ENCODE measurements around the gene FEM1B.

The FEM1B gene

DNA sequence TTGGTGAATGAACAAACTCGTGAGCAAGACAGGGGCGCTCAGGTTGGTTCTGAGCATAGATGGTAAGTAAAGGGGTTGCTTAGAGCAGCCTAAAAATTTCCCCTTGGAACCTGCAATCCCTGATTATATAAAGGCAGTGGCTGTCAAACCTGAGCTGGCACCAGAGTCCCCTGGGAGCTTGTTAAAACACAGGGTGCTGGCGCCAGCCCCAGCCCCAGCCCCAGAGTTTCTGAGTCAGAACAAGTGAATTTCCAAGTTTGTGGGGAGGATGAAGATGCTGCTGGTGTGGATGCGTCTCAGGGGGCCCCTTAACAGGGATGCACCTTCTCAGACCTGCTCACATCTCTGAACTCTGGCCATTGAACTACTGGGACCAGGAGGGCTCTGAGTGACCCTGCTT lies 48.2 kb downstream of the FEM1B start:
- no peak overlapping the region for H3K27ac ChIP-seq
- TF ChIP-seq CTCF (conservative IDR thresholded peaks at IDR 0.05): no peak

DNA sequence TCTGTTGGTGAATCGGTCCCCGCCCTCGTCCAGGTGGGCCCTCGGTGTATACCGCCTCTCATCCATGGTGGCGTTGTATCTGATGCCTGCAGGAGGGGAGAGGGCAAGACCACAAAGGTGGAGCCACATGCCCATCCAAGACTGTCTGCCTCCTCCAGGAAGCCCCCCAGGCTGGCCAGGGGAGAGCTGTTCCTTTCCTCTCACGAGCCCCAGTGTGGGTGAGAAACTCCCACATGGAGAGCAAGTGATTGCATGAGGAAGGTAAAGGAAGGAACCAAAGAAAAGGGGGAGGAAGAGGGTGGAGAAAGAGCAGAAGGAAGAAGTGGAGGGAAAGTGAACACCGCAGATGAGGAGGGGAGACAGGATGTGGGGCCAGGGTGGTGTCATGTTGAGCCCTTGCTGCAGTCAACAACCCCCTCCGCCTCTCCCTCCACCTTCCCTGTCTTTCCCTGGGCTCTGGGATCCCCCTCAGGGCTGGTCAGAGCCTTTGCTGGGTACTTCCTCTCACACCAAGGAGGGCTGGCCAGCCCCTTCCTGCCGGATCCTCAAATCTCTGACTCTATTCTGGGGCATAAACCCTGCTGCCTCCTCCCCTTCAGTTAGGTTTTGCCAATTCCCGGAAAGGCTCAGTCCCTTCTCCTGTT lies 49.3 kb downstream of the FEM1B start:
- TF ChIP-seq CTCF (conservative IDR thresholded peaks at IDR 0.05): no peak
- H3K27ac ChIP-seq: no peak overlapping the region

DNA sequence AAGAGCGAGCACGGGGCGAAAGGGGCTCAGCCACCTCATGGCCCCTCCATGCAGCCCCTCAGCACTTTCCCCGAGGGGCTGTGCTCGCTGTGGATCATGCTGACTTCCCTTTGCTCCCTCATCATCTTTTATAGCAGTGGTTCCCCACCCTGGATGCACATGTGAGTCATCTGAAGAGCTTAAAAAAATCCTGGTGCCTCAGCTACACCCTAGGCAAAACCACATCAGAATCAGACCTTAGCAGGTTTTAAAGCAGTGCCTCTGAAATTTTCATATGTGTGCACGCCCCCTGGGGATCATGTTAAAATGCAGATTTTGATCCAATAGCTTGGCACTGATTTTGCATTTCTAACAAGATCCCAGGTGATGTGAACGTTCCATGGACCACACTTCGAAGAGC lies 50.9 kb downstream of the FEM1B start:
- H3K27ac ChIP-seq: no peak overlapping the region
- no peak for TF ChIP-seq CTCF (conservative IDR thresholded peaks at IDR 0.05)

DNA sequence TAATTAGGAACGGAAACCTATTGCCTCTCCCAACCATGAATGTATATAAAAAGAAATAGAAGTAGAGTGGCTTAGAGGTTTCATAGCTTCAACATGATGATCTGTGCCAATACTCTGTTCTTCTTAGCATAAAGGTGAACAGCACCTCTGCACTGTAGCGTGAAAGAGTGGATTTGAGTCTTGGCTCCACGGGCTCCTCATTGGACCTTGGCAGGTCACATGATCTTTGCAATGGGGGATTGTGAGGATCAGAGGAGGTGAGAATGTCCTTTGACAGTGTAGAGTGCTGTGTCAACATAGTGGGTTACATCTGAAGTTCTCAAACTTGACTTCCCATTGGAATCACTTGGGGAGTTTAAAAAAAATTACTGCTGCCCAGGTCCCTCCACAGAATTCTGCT lies 51.4 kb downstream of the FEM1B start:
- no peak for TF ChIP-seq CTCF (conservative IDR thresholded peaks at IDR 0.05)
- H3K27ac ChIP-seq: no peak overlapping the region

GRCh38 chr15:68330416-68330815 lies 52.9 kb downstream of the FEM1B start:
- no peak overlapping the region for H3K27ac ChIP-seq

DNA sequence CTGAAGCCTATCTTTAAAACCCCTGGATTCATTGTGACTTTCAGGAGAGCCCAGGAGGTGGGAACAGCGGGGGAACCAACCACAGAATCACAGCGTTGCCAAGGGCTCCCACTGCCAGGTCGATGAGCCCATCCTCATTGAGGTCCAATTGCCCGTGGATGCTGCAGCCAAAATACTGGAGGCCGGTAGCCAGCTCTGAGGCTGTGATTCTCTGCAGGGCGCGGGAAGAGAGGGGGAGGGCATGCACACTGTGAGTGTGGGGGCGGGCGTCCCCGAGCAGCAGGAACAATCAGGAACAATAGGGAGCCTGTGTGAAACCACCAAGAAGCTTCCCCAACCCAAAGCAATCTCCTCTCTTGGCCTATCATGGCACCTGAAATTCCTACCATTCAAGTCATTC lies 53.4 kb downstream of the FEM1B start:
- no peak overlapping the region for H3K27ac ChIP-seq
- TF ChIP-seq CTCF (conservative IDR thresholded peaks at IDR 0.05): no peak

More at GRCh38 chr15:68330416-68330815, 52.9 kb downstream of the FEM1B start:
- no peak for TF ChIP-seq CTCF (conservative IDR thresholded peaks at IDR 0.05)

- TF ChIP-seq CTCF (conservative IDR thresholded peaks at IDR 0.05): no peak
- H3K27ac ChIP-seq: no peak overlapping the region
Observed at GRCh38 chr15:68332266-68332665, 54.7 kb downstream of the FEM1B start.
